Adrenal gland (tissue), 5 donors: ENCODE results near the gene FARP1.

Experiments
- CTCF ChIP-seq, 6 experiments: fragments of 450-650 bp in 4 of 6; fragments of 200-600 bp in 2 of 6; sonication (generic) in 1 of 6; IDR thresholded peaks; 1 replicate in 5 of 6; 2 replicates in 1 of 6; pipeline versions ENCODE4 v1.5.1 to v1.8.0; 2016 to 2021; ENCODE audit warnings: antibody characterized with exemption in 6 of 6, mild to moderate bottlenecking in 2 of 6, moderate library complexity in 1 of 6
- POLR2A ChIP-seq, 2 donors: fragments of 450-650 bp; IDR thresholded peaks; one replicate each; pipeline ENCODE4 v1.6.1; 2017; ENCODE audit warnings: antibody characterized with exemption in 2 of 2, mild to moderate bottlenecking in 2 of 2, moderate library complexity in 1 of 2
- donor health status: DM: no; HTN: no; CAD: no.

- TF ChIP-seq POLR2A (IDR thresholded peaks at IDR 0.05) (no peak), CTCF (IDR thresholded peaks at IDR 0.05) (no peak)
Observed at GRCh38 chr13:98451676-98452470, 309.0 kb downstream of the FARP1 start.
